ENCODE measurements around the gene BPIFB2. TPM values are rescaled to one million over a fixed set of nuclear protein-coding genes. Genes with fewer than 3 reads are reported as not detected.

BPIFB2 gene
- total and polyA plus RNA-seq, 10 of the 15 experiments (the other 5 are each of a cell fraction or from before 2014, with no cell fraction given): not detected

- TF ChIP-seq ATF3 (IDR thresholded peaks at IDR 0.05; ENCODE audit: borderline replicate concordance, extremely low read depth, low read depth, low read length) (no peak), ETV6 (conservative IDR thresholded peaks at IDR 0.05 in 1 of 2, IDR thresholded peaks at IDR 0.05 in 1 of 2; ENCODE audit: borderline replicate concordance in 1 of 2, low read depth in 1 of 2) (peak in 1 of 2 experiments; percentile 87; a peak in 2 of 4 replicates), STAT1 (conservative IDR thresholded peaks at IDR 0.05) (no peak), ZBTB4 (CRISPR knock-in tag; IDR thresholded peaks at IDR 0.05) (no peak), MAX (IDR thresholded peaks at IDR 0.05; ENCODE audit: low read depth, low read length) (no peak), NFYB (IDR thresholded peaks at IDR 0.05; ENCODE audit: insufficient read depth, low read depth, low read length) (peak; percentile 96), RBBP5 (conservative IDR thresholded peaks at IDR 0.05) (no peak), USF2 (IDR thresholded peaks at IDR 0.05; ENCODE audit: borderline replicate concordance, low read depth, low read length) (peak; percentile 58), SMAD5 (IDR thresholded peaks at IDR 0.05; ENCODE audit: low read depth) (no peak), ZNF687 (IDR thresholded peaks at IDR 0.05) (0 out of 2 replicates have a peak, but pooled peaks have one; percentile 67), CHD4 (IDR thresholded peaks at IDR 0.05) (no peak), SREBF1 (IDR thresholded peaks at IDR 0.05; ENCODE audit: low read length) (no peak), POLR2A (IDR thresholded peaks at IDR 0.05; ENCODE audit: low read depth, low read length) (peak; percentile 56; the same call in 1 of the 2 replicates), ELK1 (IDR thresholded peaks at IDR 0.05; ENCODE audit: low read depth, low read length) (no peak), TCF7 (IDR thresholded peaks at IDR 0.05; ENCODE audit: borderline replicate concordance) (peak; percentile 99), WRNIP1 (IDR thresholded peaks at IDR 0.05; ENCODE audit: borderline replicate concordance, low read depth, low read length) (no peak)
Observed at GRCh38 chr20:32972181-32973076, 35.1 kb upstream of the BPIFB2 start (continued).

All from GM12878 (cell line).